ENCODE measurements around the gene SORCS2. TPM values are rescaled to one million over a fixed set of nuclear protein-coding genes. Genes with fewer than 3 reads are reported as not detected.

Gene SORCS2
- total and polyA plus RNA-seq, 3 donors from 2014 or later, result 2.7 to 4.6 (median 2.9) TPM

DNA sequence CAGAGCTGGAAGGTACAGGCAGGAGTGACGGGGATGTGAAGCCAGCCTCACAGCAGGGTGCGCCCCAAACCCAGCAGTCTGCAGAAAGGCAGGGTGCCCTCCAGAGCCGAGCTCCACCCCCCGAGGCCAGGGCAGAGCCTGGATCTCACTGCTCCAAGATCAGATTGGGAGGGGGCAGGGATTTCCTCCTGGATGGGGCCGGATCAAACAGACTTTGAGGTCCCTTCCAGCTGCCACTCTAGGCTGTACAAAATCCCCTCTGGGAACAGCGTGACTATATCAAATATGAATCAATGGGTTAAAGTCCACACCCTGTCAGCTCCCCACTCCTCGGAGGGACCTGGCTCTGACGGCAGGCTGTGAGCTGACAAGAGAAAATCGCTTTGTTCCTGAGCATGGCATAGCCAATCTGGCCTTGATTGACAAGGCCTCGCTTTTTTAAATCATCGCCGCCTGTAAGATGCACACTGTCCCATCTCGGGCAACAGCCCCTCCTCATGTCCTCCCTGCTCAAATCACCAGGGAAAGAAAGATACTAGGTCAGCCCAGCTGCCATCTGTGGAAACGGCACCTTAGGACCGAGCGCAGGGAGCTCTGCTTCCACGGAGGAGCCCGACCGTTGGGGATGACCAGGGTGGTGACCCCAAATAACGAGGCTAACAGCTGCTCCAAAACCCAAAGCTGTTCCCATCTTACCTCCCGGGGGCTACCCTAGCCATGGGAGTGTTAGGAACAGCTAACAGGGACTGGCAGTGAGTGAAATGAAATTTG lies 202.5 kb downstream of the SORCS2 start:
- DNase-seq, result no peak
- Histone ChIP-seq H3K36me3 (ENCODE audit: low read depth, missing control alignments) (no peaks in the 10 kb centered on the region), H3K27me3 (no peaks in the 10 kb centered on the region), H3K9me3 (no peaks in the 10 kb centered on the region), H3K4me3 (no peak overlapping the region), H3K4me1 (no peaks in the 10 kb centered on the region), H3K27ac (no peak overlapping the region)
- TF ChIP-seq CTCF (IDR thresholded peaks at IDR 0.05) (no peak), POLR2A (IDR thresholded peaks at IDR 0.05) (no peak)
- WGBS, 2 donors, result 72 to 74% methylated on average over 16 to 21 of the region's 21 CpGs
- intact Hi-C loops (cut with DNase I; ENCODE audit: low total_unique reads), result no loop called here

- DNase-seq, result no peak
- H3K9me3 ChIP-seq, result no peaks in the 10 kb centered on the region
- H3K36me3 ChIP-seq (ENCODE audit: low read depth, missing control alignments), result no peaks in the 10 kb centered on the region
- TF ChIP-seq CTCF (IDR thresholded peaks at IDR 0.05) (no peak), POLR2A (IDR thresholded peaks at IDR 0.05) (no peak)
- intact Hi-C loops (cut with DNase I; ENCODE audit: low total_unique reads), result no loop called here
- 92% methylated on average over 8 of the region's 8 CpGs for WGBS, 2 donors
- H3K27ac ChIP-seq, result no peak overlapping the region
- no peaks in the 10 kb centered on the region for H3K27me3 ChIP-seq
- H3K4me3 ChIP-seq, result no peak overlapping the region
- H3K4me1 ChIP-seq, result no peaks in the 10 kb centered on the region
Observed at GRCh38 chr4:7395645-7396044, 203.3 kb downstream of the SORCS2 start.

DNA sequence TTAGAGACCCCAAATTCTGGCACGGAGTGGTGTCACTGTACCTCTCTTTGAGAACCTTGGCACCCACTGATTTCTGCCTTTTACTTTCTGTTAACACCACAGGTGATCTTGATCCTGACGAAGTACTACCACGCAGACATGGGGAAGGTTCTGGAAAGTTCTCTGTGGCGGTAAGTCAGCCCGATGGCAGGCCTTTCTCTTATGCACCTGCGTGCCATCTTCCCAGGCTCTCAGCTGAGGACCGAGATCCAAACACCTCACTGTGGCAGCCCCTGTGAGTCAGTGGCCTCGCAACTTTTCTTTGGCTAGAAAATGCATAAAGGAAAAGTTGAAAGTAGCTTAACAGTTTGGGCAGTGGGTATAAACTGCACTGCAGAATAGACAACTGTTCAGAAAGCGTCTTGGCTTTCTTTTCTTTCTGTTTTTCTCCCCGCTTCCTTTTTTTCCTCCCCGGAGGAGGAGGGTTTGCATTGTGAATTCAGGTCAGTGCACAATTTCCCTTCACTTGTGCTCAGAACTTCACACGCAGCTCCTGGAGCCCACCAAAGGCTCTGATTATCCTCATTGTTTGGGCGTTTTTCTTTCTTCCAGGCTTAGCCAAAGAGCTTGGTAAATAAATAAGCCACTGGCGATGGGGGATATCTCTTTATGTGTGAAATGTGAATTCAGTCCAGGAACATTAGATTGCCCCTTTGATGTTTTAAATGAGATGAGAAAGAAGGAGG lies 204.0 kb downstream of the SORCS2 start:
- TF ChIP-seq POLR2A (IDR thresholded peaks at IDR 0.05), result no peak
- TF ChIP-seq CTCF (IDR thresholded peaks at IDR 0.05), result no peak
- WGBS, 2 donors, result 88 to 89% methylated on average over 14 of the region's 14 CpGs

DNA sequence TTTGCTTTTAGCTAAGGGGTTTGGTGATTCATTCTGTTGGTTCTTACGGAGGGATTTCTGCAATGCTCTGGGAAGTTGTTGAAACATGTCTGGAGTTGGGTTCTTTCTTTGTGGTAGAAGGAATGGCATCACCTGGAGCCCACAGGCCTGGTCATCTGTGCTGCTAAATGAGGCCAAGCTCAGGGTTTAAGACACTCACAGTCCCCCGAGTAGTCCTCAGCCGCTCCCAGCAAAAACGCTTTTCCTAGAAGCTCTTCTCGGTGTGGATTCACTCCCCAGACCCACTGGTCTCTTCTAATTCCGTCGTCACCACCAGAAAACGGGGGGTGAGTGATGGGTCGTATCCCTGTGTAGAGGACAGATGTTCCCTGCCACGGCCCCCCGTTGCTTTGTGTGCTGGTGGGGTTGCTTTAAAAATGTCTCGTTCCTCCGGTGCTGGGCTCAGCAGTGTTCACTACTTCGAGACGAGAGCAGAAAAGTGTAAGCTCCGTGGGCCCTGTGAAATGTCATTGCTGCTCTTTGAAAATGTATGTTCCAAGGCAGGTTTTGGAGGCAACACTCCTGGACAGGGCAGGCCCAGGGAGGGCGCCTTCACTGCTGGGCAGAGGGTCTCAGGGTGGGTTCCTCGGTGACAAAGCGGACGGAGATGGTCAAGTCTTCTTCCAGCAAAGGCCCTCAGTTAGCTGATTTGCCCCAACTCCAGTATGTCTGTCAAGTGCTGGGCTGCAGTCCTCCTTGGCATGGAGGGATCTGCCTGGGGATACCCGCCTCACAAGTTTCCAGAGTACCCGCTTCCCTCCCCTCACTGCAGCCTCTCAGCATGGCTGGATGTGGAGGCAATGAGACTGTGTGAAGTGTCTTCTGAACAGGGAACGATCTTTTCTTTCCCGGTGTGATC lies 205.1 kb downstream of the SORCS2 start:
- no peaks in the 10 kb centered on the region for H3K27me3 ChIP-seq
- H3K9me3 ChIP-seq, result no peaks in the 10 kb centered on the region
- no peaks in the 10 kb centered on the region for H3K36me3 ChIP-seq (ENCODE audit: low read depth, missing control alignments)
- 85 to 86% methylated on average over 24 of the region's 24 CpGs for WGBS, 2 donors
- no peak overlapping the region for H3K4me3 ChIP-seq
- TF ChIP-seq POLR2A (IDR thresholded peaks at IDR 0.05), result no peak
- TF ChIP-seq CTCF (IDR thresholded peaks at IDR 0.05), result no peak
- H3K27ac ChIP-seq, result no peak overlapping the region
- no peaks in the 10 kb centered on the region for H3K4me1 ChIP-seq
- DNase-seq, result no peak
- intact Hi-C loops (cut with DNase I; ENCODE audit: low total_unique reads), result no loop called here

More for the DNA sequence above, 204.0 kb downstream of the SORCS2 start:
- Histone ChIP-seq H3K4me1 (no peaks in the 10 kb centered on the region), H3K36me3 (ENCODE audit: low read depth, missing control alignments) (no peaks in the 10 kb centered on the region), H3K27ac (no peak overlapping the region), H3K9me3 (no peaks in the 10 kb centered on the region), H3K4me3 (no peak overlapping the region), H3K27me3 (no peaks in the 10 kb centered on the region)
- no peak for DNase-seq
- intact Hi-C loops (cut with DNase I; ENCODE audit: low total_unique reads), result no loop called here
